ENCODE data around the gene CCL25.
A peak's percentile ranks its signal among the peaks of the same experiment; 100 is the strongest.

DNA sequence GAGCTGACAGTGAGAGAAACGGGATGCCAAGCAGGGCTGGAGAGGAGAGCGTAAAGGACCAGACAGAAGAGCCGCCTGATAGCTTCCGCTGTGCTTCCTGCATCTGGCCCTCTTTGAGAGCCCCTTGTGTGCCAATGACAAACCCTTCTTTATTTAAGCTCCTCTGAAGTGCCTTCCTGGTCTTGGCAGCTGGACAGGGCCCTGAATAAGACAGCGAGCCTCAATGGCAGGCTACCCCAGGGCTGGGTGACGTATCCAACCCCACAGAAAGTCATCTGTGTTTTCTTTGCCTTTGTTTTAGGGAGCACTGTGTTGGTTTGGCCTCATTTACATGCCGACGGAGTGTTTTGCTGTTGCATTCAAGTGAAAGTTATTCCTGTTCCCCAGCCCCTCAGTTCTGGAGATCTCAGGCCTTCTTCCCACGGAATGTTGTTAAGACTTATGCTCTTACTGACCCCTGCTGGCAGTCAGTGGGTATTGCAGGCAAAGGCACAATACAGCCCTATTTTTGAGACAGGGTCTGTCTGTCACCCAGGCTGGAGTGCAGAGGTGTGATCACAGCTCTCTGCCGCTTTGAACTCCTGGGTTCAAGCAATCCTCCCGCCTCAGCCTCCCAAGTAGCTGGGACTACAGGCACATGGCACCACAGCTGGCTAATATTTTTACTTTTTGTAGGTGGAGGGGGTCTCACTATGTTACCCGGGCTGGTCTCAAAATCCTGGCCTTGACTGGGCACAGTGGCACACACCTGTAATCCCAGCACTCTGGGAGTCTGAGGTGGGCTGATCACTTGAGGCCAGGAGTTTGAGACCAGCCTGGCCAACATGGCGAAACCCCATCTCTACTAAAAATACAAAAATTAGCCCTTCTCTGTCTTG is 16.8 kb downstream of the CCL25 start:
- TF ChIP-seq, protein P1, sequence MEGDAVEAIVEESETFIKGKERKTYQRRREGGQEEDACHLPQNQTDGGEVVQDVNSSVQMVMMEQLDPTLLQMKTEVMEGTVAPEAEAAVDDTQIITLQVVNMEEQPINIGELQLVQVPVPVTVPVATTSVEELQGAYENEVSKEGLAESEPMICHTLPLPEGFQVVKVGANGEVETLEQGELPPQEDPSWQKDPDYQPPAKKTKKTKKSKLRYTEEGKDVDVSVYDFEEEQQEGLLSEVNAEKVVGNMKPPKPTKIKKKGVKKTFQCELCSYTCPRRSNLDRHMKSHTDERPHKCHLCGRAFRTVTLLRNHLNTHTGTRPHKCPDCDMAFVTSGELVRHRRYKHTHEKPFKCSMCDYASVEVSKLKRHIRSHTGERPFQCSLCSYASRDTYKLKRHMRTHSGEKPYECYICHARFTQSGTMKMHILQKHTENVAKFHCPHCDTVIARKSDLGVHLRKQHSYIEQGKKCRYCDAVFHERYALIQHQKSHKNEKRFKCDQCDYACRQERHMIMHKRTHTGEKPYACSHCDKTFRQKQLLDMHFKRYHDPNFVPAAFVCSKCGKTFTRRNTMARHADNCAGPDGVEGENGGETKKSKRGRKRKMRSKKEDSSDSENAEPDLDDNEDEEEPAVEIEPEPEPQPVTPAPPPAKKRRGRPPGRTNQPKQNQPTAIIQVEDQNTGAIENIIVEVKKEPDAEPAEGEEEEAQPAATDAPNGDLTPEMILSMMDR (IDR thresholded peaks at IDR 0.05; ENCODE audit: poor library complexity, severe bottlenecking): peak; percentile 52
- TF ChIP-seq TAF1 (IDR thresholded peaks at IDR 0.05; ENCODE audit: low read depth): no peak
- TF ChIP-seq EZH2 (IDR thresholded peaks at IDR 0.05; ENCODE audit: borderline replicate concordance, insufficient read depth, low read length, poor library complexity, severe bottlenecking): no peak
- TF ChIP-seq EP300 (conservative IDR thresholded peaks at IDR 0.05; ENCODE audit: poor library complexity, severe bottlenecking): no peak
- TF ChIP-seq, protein P2, sequence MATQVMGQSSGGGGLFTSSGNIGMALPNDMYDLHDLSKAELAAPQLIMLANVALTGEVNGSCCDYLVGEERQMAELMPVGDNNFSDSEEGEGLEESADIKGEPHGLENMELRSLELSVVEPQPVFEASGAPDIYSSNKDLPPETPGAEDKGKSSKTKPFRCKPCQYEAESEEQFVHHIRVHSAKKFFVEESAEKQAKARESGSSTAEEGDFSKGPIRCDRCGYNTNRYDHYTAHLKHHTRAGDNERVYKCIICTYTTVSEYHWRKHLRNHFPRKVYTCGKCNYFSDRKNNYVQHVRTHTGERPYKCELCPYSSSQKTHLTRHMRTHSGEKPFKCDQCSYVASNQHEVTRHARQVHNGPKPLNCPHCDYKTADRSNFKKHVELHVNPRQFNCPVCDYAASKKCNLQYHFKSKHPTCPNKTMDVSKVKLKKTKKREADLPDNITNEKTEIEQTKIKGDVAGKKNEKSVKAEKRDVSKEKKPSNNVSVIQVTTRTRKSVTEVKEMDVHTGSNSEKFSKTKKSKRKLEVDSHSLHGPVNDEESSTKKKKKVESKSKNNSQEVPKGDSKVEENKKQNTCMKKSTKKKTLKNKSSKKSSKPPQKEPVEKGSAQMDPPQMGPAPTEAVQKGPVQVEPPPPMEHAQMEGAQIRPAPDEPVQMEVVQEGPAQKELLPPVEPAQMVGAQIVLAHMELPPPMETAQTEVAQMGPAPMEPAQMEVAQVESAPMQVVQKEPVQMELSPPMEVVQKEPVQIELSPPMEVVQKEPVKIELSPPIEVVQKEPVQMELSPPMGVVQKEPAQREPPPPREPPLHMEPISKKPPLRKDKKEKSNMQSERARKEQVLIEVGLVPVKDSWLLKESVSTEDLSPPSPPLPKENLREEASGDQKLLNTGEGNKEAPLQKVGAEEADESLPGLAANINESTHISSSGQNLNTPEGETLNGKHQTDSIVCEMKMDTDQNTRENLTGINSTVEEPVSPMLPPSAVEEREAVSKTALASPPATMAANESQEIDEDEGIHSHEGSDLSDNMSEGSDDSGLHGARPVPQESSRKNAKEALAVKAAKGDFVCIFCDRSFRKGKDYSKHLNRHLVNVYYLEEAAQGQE (IDR thresholded peaks at IDR 0.05; ENCODE audit: borderline replicate concordance): no peak
- TF ChIP-seq RAD21 (conservative IDR thresholded peaks at IDR 0.05): no peak
- no peak for TF ChIP-seq MXI1 (conservative IDR thresholded peaks at IDR 0.05; ENCODE audit: poor library complexity, severe bottlenecking)
